Posterior vena cava (tissue), 2 donors: ENCODE measurements around the gene CFAP126. TPM values are rescaled to one million over a fixed set of nuclear protein-coding genes. Genes with fewer than 3 reads are reported as not detected.
A peak's percentile ranks its signal among the peaks of the same experiment; 100 is the strongest.
"Not testable (repeated sequence)": the region's sequence is repeated elsewhere in the genome, so short reads cannot be mapped to it uniquely, and the experiment has no call there.

Experiments used
- DNase-seq: peaks from one replicate; pipeline ENCODE4 v3.0.0-alpha.2; 2020; ENCODE audit warnings: low spot score
- intact Hi-C, 2 donors: fragments of 100-400 bp; cut with DNase I; formaldehyde crosslinking; loops; one replicate each; pipeline versions ENCODE4 v1.14.1 to v1.14.2; 2022 to 2023
- total RNA-seq, 2 donors: library from RNA; stranded (reverse); fragmentation: NEBNext Ultra II Directional; extraction: Animal tissue kit (Norgen Biotek cat#: 25700); gene quantifications; one replicate each; pipeline ENCODE4 v1.2.1, GENCODE V29; 2021
- donor health status: DM: yes; HTN: yes; CAD: no.
- donor health status: DM: yes; HTN: yes; CAD: no.

The CFAP126 gene
- total RNA-seq, 2 donors from 2014 or later = not detected

GRCh38 chr1:161389158-161389557 lies 21.5 kb upstream of the CFAP126 start:
- intact Hi-C loops = loop anchor here (10.0 kb wide), 2 partner anchors 164 to 194 kb away; partner anchors contain the start of genes ADAMTS4 (in 1 of the 2), APOA2 (in 1 of the 2) and TOMM40L (in 1 of the 2)
- not testable (repeated sequence) for DNase-seq

GRCh38 chr1:161388639-161389038 lies 21.0 kb upstream of the CFAP126 start:
- DNase-seq = no peak
- intact Hi-C loops = loop anchor here (10.0 kb wide), 2 partner anchors 164 to 194 kb away; partner anchors contain the start of genes ADAMTS4 (in 1 of the 2), APOA2 (in 1 of the 2) and TOMM40L (in 1 of the 2)

- DNase-seq = no peak
- intact Hi-C loops = loop anchor here (10.0 kb wide), 2 partner anchors 158 to 188 kb away; partner anchors contain the start of genes ADAMTS4 (in 1 of the 2), APOA2 (in 1 of the 2) and TOMM40L (in 1 of the 2)
Measured at GRCh38 chr1:161382214-161383019, 14.7 kb upstream of the CFAP126 start.

GRCh38 chr1:161381707-161382106 lies 14.0 kb upstream of the CFAP126 start:
- intact Hi-C loops = loop anchor here (10.0 kb wide), 2 partner anchors 157 to 187 kb away; partner anchors contain the start of genes ADAMTS4 (in 1 of the 2), APOA2 (in 1 of the 2) and TOMM40L (in 1 of the 2)
- no peak for DNase-seq

- peak; percentile 93 for DNase-seq
- intact Hi-C loops = loop anchor here (10.0 kb wide), 2 partner anchors 64 to 154 kb away; partner anchors contain the start of genes APOA2 (in 1 of the 2), SDHC (in 1 of the 2) and TOMM40L (in 1 of the 2)
Measured at GRCh38 chr1:161379071-161379470, 11.4 kb upstream of the CFAP126 start.

- intact Hi-C loops = loop anchor here (10.0 kb wide), 2 partner anchors 63 to 153 kb away; partner anchors contain the start of genes APOA2 (in 1 of the 2), SDHC (in 1 of the 2) and TOMM40L (in 1 of the 2)
- DNase-seq = no peak
Measured at GRCh38 chr1:161378014-161378413, 10.3 kb upstream of the CFAP126 start.

- intact Hi-C loops = loop anchor here (10.0 kb wide), 2 partner anchors 60 to 150 kb away; partner anchors contain the start of genes APOA2 (in 1 of the 2), SDHC (in 1 of the 2) and TOMM40L (in 1 of the 2)
- DNase-seq = no peak
Measured at GRCh38 chr1:161374373-161374772, 6.7 kb upstream of the CFAP126 start.

GRCh38 chr1:161373442-161373841 lies 5.8 kb upstream of the CFAP126 start:
- intact Hi-C loops = loop anchor here (10.0 kb wide), 2 partner anchors 59 to 149 kb away; partner anchors contain the start of genes APOA2 (in 1 of the 2), SDHC (in 1 of the 2) and TOMM40L (in 1 of the 2)

GRCh38 chr1:161365207-161365606 lies 2.5 kb downstream of the CFAP126 start:
- no peak for DNase-seq
- intact Hi-C loops = no loop called here

More at GRCh38 chr1:161373442-161373841, 5.8 kb upstream of the CFAP126 start:
- DNase-seq = no peak

GRCh38 chr1:161364332-161364731 lies 3.3 kb downstream of the CFAP126 start:
- intact Hi-C loops = no loop called here

GRCh38 chr1:161359291-161359690 lies 8.4 kb downstream of the CFAP126 start:
- no peak for DNase-seq
- intact Hi-C loops = no loop called here

More at GRCh38 chr1:161364332-161364731, 3.3 kb downstream of the CFAP126 start:
- no peak for DNase-seq

GRCh38 chr1:161357073-161357472 lies 10.6 kb downstream of the CFAP126 start:
- intact Hi-C loops = no loop called here
- no peak for DNase-seq

- intact Hi-C loops = no loop called here
- DNase-seq = no peak
Measured at GRCh38 chr1:161351482-161351881, 16.2 kb downstream of the CFAP126 start.

GRCh38 chr1:161350671-161351070 lies 17.0 kb downstream of the CFAP126 start:
- intact Hi-C loops = no loop called here

GRCh38 chr1:161342821-161343220 lies 24.9 kb downstream of the CFAP126 start:
- intact Hi-C loops = no loop called here
- no peak for DNase-seq

More at GRCh38 chr1:161350671-161351070, 17.0 kb downstream of the CFAP126 start:
- no peak for DNase-seq

GRCh38 chr1:161342177-161342576 lies 25.5 kb downstream of the CFAP126 start:
- DNase-seq = no peak
- intact Hi-C loops = no loop called here

GRCh38 chr1:161335796-161336195 lies 31.9 kb downstream of the CFAP126 start:
- intact Hi-C loops = no loop called here
- DNase-seq = no peak

GRCh38 chr1:161333166-161333565 lies 34.5 kb downstream of the CFAP126 start:
- intact Hi-C loops = no loop called here
- DNase-seq = no peak

GRCh38 chr1:161330346-161330745 lies 37.3 kb downstream of the CFAP126 start:
- intact Hi-C loops = no loop called here
- no peak for DNase-seq

- DNase-seq = no peak
- intact Hi-C loops = no loop called here
Measured at GRCh38 chr1:161324020-161324419, 43.7 kb downstream of the CFAP126 start.
